ENCODE data around the gene COL23A1.

- TF ChIP-seq CTCF (IDR thresholded peaks at IDR 0.05): no peak
- TF ChIP-seq ATF3 (CRISPR knock-in tag; conservative IDR thresholded peaks at IDR 0.05): no peak
- TF ChIP-seq TEAD4 (CRISPR knock-in tag; IDR thresholded peaks at IDR 0.05): no peak
Measured at GRCh38 chr5:178590924-178591423, 781 bp upstream of the COL23A1 start.
